GM19239 (cell line): Measurements from ENCODE around the gene CA14.
"Not testable (repeated sequence)": the region's sequence is repeated elsewhere in the genome, so short reads cannot be mapped to it uniquely, and the experiment has no call there.

Experiments
- DNase-seq: peaks from one replicate; pipeline ENCODE4 v3.0.0; 2011; ENCODE audit warnings: low spot score; ENCODE audit not compliant: insufficient read length
- FAIRE-seq: peaks from 2 replicates; lab custom pipeline; 2011; peaks lifted over from hg19 to GRCh38; lab: Jason Lieb, UNC

The CA14 gene

GRCh38 chr1:150257624-150258585 is at the start of gene CA14:
Gene CA14, plus strand, starts transcription at chr1:150257774. Its CDS starts 355 bp downstream, at chr1:150258129.
- DNase-seq = no peak
- FAIRE-seq = no peak

GRCh38 chr1:150208460-150208859 is 49.1 kb upstream of the CA14 start:
- not testable (repeated sequence) for DNase-seq, FAIRE-seq

- FAIRE-seq = no peak
- no peak for DNase-seq
Observed at GRCh38 chr1:150210091-150210490, 47.5 kb upstream of the CA14 start.

GRCh38 chr1:150210706-150211105 is 46.9 kb upstream of the CA14 start:
- FAIRE-seq (no peak), DNase-seq (no peak)

GRCh38 chr1:150212070-150212469 is 45.5 kb upstream of the CA14 start:
- no peak for DNase-seq
- FAIRE-seq = no peak

- DNase-seq (peak; percentile 88), FAIRE-seq (peak; percentile 99)
Observed at GRCh38 chr1:150213170-150214098, 44.1 kb upstream of the CA14 start.

- DNase-seq, FAIRE-seq: not testable (repeated sequence)
Observed at GRCh38 chr1:150214099-150214756, 43.3 kb upstream of the CA14 start.

GRCh38 chr1:150215855-150216254 is 41.7 kb upstream of the CA14 start:
- FAIRE-seq, DNase-seq: not testable (repeated sequence)

- no peak for FAIRE-seq
- DNase-seq = no peak
Observed at GRCh38 chr1:150221552-150221951, 36.0 kb upstream of the CA14 start.

GRCh38 chr1:150224983-150225382 is 32.6 kb upstream of the CA14 start:
- DNase-seq = no peak
- no peak for FAIRE-seq

GRCh38 chr1:150225546-150225945 is 32.0 kb upstream of the CA14 start:
- FAIRE-seq = no peak
- DNase-seq = no peak

GRCh38 chr1:150226486-150226885 is 31.1 kb upstream of the CA14 start:
- no peak for DNase-seq
- no peak for FAIRE-seq

GRCh38 chr1:150227228-150227627 is 30.3 kb upstream of the CA14 start:
- FAIRE-seq = no peak
- DNase-seq = no peak

- not testable (repeated sequence) for FAIRE-seq, DNase-seq
Observed at GRCh38 chr1:150228246-150228645, 29.3 kb upstream of the CA14 start.

GRCh38 chr1:150232921-150233320 is 24.7 kb upstream of the CA14 start:
- DNase-seq, FAIRE-seq: not testable (repeated sequence)

- DNase-seq (no peak), FAIRE-seq (peak; percentile 63)
Observed at GRCh38 chr1:150233359-150234308, 23.9 kb upstream of the CA14 start.

GRCh38 chr1:150234309-150234565 is 23.3 kb upstream of the CA14 start:
- FAIRE-seq (no peak), DNase-seq (no peak)

- peak; percentile 45 for DNase-seq
- peak; percentile 87 for FAIRE-seq
Observed at GRCh38 chr1:150234566-150235293, 22.8 kb upstream of the CA14 start.
